ENCODE results near the gene TRIM14. TPM values are rescaled to one million over a fixed set of nuclear protein-coding genes. Genes with fewer than 3 reads are reported as not detected.

Gene TRIM14
- total and polyA plus RNA-seq, 2 donors from 2014 or later: 11.3 to 26.3 TPM

DNA sequence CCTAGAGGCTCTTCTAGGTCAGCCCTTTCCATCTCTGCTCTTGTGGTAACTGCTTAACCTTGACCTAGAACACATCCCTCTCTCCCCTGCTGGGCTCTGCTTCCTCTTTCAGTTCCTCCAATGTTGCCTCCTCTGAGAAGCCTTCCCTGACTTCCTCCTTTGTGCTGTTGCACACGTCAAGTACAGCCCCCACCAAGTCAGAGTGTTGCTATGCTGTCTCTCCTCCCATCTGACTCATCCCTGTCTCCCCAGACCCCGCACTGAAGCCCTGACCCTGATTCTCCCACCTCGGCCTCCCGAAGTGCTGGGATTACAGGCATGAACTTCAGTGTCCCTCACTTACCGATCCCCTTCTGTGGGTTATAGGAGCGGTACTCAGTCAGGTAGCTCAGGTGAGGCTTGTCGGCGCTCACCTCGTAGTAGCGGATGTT is 10.4 kb upstream of the TRIM14 start:
- FAIRE-seq: no peak
- intact Hi-C loops (cut with DNase I): no loop called here
- Histone ChIP-seq H3K4me1 (ENCODE audit: control insufficient read depth in 2 of 3, insufficient read depth in 2 of 3, low read depth in 1 of 3, low read length in 3 of 3) (no peaks in the 10 kb centered on the region), H3K9me3 (ENCODE audit: control insufficient read depth in 2 of 3, insufficient read depth in 1 of 3, low read length in 3 of 3) (no peaks in the 10 kb centered on the region), H3K36me3 (ENCODE audit: control insufficient read depth in 2 of 3, insufficient read depth in 3 of 3, low read length in 3 of 3) (no peaks in the 10 kb centered on the region), H3K27me3 (ENCODE audit: control insufficient read depth, insufficient read depth, low read length) (no peaks in the 10 kb centered on the region), H3K27ac (ENCODE audit: low read depth in 2 of 2, low read length in 2 of 2) (no peak overlapping the region), H3K9ac (ENCODE audit: low read length in 3 of 3) (no peak overlapping the region), H3K4me3 (ENCODE audit: low read length in 3 of 3) (no peak overlapping the region)
- TF ChIP-seq, protein P1, sequence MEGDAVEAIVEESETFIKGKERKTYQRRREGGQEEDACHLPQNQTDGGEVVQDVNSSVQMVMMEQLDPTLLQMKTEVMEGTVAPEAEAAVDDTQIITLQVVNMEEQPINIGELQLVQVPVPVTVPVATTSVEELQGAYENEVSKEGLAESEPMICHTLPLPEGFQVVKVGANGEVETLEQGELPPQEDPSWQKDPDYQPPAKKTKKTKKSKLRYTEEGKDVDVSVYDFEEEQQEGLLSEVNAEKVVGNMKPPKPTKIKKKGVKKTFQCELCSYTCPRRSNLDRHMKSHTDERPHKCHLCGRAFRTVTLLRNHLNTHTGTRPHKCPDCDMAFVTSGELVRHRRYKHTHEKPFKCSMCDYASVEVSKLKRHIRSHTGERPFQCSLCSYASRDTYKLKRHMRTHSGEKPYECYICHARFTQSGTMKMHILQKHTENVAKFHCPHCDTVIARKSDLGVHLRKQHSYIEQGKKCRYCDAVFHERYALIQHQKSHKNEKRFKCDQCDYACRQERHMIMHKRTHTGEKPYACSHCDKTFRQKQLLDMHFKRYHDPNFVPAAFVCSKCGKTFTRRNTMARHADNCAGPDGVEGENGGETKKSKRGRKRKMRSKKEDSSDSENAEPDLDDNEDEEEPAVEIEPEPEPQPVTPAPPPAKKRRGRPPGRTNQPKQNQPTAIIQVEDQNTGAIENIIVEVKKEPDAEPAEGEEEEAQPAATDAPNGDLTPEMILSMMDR (IDR thresholded peaks at IDR 0.05; ENCODE audit: borderline replicate concordance, extremely low read depth, insufficient read depth): no peak
- peak in 1 of 5 donors; percentile 49 for DNase-seq

GRCh38 chr9:98128316-98128715 is 9.3 kb upstream of the TRIM14 start:
- DNase-seq: peak in 1 of 5 donors; percentile 47
- Histone ChIP-seq H3K36me3 (ENCODE audit: control insufficient read depth in 2 of 3, insufficient read depth in 3 of 3, low read length in 3 of 3) (no peaks in the 10 kb centered on the region), H3K4me1 (ENCODE audit: control insufficient read depth in 2 of 3, insufficient read depth in 2 of 3, low read depth in 1 of 3, low read length in 3 of 3) (no peaks in the 10 kb centered on the region), H3K9ac (ENCODE audit: low read length in 3 of 3) (no peak overlapping the region), H3K4me3 (ENCODE audit: low read length in 3 of 3) (no peak overlapping the region), H3K9me3 (ENCODE audit: control insufficient read depth in 2 of 3, insufficient read depth in 1 of 3, low read length in 3 of 3) (no peaks in the 10 kb centered on the region), H3K27me3 (ENCODE audit: control insufficient read depth, insufficient read depth, low read length) (no peaks in the 10 kb centered on the region), H3K27ac (ENCODE audit: low read depth in 2 of 2, low read length in 2 of 2) (no peak overlapping the region)
- no peak for FAIRE-seq
- TF ChIP-seq, protein P1 (IDR thresholded peaks at IDR 0.05; ENCODE audit: borderline replicate concordance, extremely low read depth, insufficient read depth): no peak
- intact Hi-C loops (cut with DNase I): no loop called here

GRCh38 chr9:98127226-98127625 is 8.2 kb upstream of the TRIM14 start:
- H3K4me3 ChIP-seq (ENCODE audit: low read length in 3 of 3): no peak overlapping the region
- FAIRE-seq: no peak
- H3K27ac ChIP-seq (ENCODE audit: low read depth in 2 of 2, low read length in 2 of 2): no peak overlapping the region
- no peaks in the 10 kb centered on the region for H3K36me3 ChIP-seq (ENCODE audit: control insufficient read depth in 2 of 3, insufficient read depth in 3 of 3, low read length in 3 of 3)
- TF ChIP-seq, protein P1 (IDR thresholded peaks at IDR 0.05; ENCODE audit: borderline replicate concordance, extremely low read depth, insufficient read depth): no peak
- no peaks in the 10 kb centered on the region for H3K27me3 ChIP-seq (ENCODE audit: control insufficient read depth, insufficient read depth, low read length)
- peak in 1 of 5 donors; percentile 68 for DNase-seq
- H3K9ac ChIP-seq (ENCODE audit: low read length in 3 of 3): no peak overlapping the region
- no peaks in the 10 kb centered on the region for H3K9me3 ChIP-seq (ENCODE audit: control insufficient read depth in 2 of 3, insufficient read depth in 1 of 3, low read length in 3 of 3)
- no peaks in the 10 kb centered on the region for H3K4me1 ChIP-seq (ENCODE audit: control insufficient read depth in 2 of 3, insufficient read depth in 2 of 3, low read depth in 1 of 3, low read length in 3 of 3)
- intact Hi-C loops (cut with DNase I): no loop called here

All from kidney (tissue), 14 donors.